Inferior parietal cortex (tissue), 1 donor: ENCODE measurements around the gene HORMAD2.

Experiments used
- DNase-seq: peaks from one replicate; pipeline ENCODE4 v3.0.0-alpha.2; 2016; ENCODE audit errors: extremely low spot score

HORMAD2 gene

DNA sequence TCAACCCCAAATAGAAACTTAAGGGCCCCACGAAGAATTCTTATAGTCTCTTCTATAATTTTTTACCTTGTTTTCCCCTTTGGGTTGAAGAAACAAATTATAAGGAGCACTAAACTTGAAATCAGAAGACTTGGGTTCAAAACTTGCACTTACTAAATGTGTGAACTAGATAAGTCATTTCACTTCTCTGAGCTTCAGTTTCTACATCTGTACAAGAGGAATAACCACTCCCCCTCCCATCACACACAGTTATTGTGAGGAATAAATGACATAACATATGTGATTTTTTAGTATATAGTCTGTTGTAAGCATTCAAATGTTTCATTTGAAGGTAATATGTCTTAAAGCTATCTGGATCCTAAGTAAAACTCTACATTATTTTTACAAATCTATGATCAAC, 87.5 kb downstream of the HORMAD2 start:
- no peak for DNase-seq

DNA sequence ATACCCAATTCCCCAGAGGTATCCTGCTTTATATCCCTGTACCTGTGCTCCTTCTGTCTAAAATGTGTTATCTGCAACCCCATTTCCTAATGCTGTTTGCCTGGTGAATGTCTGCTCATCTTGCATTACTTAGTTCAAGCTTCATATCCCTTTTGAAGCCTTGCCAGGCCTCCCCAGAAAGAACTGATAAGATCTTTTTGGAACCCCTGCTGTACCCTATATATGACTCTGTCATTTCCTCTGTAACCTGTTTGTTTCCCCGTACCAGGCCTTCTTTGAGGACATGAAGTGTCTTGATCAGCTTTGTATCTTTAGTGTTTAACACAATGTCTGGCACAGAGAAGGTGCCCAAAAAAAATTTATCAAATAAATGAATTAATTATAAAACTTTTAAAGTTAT, 88.7 kb downstream of the HORMAD2 start:
- DNase-seq: no peak

DNA sequence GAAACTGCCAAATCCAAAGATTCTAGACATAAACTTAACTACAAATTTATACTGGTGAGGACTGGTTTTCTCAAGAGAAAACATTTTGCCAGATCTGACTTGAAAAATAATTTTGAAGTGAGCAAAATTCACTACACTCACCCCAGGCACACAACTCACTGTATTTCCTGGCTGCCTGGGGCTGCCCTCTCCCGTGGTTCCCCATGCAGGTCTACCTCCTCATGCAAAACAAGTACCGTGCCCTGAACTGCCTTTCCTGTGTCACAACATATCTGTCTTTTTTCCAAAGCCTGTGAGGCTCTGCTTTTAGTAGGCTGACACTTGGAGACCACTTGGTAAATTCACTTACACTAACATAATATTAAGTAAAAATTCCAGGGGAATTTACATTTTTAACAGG, 89.9 kb downstream of the HORMAD2 start:
- no peak for DNase-seq

DNA sequence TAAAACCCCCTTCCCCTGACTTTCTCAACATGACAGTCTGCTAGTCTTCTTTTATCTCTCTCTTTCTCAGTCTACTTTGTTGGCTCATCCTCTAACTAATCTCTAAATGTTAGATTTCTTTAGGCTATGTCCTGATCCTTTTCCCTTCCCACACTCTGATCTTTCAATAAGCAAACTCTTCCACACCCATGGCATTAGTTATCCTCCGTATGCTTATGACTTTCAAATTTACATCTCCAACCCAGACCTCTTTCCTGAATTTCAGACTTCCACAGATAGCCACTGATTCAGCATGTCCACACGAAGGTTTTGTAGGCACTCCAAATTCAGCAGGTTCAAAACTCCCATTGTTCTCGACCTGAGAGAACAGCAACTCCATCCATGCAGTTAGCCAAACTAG, 90.7 kb downstream of the HORMAD2 start:
- DNase-seq: no peak

DNA sequence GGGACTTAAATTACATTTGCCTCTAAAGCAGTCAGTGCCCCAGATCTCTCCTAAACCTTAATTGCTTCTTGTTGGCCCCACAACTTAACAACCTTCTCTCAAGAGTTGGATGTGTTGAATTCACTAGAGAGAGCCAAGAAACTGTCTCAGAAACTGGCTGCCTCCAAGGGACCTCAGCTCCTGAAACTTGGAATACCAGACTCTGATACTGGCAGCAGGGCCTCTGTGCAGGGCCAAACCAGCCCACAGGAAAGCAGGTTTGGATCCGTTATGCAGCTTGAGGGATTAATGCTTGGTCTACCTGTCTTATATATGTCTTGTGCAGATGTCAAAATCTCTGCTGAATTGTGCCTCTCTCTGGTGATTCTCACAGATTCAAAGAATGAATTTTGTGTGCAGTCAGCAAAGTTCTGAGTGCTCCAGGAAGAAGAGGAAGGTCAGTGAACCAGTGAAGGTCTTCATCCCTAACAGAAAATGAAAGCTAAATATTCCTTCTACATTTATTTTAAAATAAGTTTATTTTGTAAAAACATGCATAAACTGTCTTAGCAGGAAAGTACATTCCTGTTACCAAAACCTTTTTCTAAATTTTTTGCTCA, 95.5 kb downstream of the HORMAD2 start:
- DNase-seq: no peak

DNA sequence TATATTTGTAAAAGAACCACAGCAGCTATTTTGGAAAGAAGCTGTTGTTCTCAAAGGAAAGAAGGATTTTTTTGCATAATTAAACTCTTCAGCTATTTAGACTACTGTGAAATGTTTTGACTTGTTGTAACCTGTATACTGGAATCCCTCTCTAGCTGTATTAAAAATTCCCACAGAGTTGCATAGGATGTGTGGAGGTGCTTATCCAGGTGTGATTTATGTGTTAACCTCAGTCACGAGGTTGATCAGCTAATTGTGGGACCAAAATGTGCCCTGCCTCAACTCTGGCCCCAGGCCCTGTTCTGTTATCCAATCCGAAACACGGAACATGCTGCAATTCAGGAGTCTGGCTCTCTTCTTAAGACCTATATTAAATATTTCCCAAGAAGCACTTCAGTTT, 96.2 kb downstream of the HORMAD2 start:
- DNase-seq: no peak

DNA sequence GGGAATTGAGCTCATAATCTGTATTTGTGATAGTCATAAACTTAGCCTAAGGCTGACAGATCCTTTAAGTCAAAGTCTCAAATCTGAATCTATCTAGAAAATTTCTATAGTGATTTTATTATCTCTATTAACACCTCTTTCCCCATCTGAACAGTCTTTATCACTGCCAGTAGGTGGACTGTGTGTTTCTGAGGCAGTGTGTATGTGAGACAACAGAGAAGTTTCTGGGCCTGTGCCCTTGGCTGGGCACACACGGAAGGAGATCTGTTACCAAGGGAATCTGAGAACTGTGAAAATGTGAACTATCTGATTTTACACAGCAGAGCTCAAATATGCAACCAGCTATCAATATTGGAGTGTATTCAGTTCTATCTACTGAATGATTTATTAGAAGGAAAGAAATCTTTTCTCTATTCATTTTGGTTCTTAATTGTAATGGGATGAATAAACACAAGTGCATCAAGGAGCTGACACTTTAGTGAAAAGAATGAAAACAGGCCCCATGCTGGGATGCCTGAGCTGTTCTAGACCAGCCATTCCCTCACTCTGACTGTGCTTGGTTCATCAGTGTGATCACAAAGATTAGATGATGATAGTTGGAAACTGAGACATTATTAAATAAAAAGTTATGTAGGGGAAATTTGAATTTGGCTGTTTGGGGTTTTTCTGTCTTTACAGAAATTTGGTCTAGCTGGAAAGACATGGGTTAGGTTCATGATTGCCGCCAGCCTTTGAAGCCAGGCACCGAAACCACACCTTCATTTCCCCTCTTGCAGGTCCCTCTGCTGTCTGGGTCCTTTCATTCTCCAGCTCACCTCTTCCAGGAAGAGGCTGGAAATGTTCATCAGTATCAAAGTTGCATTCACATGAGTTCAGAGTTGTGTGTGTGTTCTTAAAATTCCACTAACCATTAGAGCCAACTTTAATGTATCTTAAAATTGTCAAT, 98.2 kb downstream of the HORMAD2 start:
- no peak for DNase-seq

DNA sequence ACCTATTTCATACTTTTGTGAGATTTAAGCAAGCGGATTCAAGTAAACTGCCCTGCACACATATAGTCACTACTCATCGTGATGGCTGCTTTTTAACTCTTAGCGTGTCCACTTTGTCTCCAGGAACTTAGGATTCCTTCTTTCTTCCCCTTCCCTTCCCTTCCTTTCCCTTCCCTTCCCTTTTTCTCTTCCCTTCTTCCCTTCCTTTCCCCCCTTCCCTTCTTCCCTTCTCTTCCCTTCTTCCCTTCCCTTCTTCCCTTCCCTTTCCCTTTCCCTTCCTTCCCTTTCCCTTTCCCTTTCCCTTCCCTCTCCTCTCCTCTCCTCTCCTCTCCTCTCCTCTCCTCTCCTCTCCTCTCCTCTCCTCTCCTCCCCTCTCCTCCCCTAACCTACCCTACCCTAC, 100.4 kb downstream of the HORMAD2 start:
- DNase-seq: no peak

DNA sequence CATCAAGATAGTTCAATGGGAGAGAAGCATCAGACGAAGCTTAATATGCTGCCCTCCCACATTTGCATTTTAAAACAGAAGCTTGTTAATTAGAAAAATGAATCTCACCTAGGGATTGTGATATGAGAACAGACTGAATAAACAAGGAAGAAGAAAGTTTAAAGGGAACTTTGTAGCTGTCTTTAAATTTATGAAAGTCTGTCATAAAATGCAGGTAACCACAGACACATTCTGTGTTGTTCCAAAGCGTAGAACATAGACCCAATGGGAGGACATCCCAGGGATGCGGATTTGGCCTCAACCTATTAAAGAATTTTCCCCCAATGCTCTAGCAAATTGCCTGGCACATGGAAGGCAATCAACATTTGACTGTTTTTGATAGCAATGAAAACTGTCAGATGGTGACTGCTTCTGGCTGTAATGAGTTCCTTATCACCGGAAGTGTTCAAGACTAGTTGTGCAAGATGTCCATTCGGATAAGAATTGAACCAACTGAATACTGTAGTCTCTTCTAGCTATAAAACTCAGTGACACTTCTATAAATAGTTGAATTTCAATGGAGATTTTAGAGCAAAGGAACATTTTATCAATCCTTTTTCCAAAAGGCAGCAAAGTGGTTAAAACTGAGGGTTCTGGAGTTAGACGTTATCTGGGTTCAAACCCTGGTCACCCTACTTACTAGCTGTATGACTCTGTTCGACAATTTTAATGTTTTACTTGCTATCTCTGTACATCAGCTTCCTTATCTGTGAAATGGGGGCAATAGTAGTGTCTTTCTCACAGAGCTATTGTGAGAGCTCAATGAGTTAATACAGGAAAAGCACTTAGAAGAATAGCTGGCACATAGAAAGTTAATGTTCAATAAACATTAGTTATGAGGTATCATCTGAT, 101.4 kb downstream of the HORMAD2 start:
- no peak for DNase-seq

DNA sequence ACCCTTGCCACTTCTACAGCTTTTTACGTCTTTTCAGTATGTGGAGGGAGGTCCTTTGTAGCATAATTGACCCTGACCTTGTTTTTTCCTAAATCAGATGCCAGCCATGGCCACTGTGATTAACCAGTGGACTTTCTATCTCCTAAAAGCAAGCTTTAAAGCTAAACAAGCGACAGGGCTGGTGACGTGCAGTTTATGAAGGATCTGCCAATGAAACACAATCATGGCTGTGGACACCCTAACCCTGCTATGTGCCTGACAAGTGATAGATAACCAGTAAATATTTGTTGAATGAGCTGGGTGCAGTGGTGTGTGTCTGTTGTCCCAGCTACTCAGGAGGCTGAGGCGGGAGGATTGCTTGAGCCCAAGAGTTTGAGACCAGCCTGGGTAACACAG, 102.1 kb downstream of the HORMAD2 start:
- DNase-seq: no peak

DNA sequence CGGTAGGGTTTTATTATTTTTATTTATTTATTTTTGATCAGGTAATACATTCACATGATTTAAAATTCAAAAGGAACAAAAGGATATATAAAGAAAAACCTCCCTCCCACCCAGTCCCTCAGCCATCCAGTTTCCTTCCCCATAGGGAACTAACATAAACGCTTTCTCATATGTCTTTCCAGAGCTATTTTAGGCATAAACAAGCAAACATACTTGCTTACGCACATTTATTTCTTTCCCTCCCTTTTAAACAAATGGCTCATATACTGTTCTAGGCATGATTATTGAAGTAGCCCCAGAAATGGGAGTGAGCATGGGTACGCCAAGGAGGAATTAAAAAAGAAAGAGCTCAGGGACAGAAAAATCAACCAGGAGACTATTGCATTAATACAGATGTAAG, 102.6 kb downstream of the HORMAD2 start:
- DNase-seq: no peak

DNA sequence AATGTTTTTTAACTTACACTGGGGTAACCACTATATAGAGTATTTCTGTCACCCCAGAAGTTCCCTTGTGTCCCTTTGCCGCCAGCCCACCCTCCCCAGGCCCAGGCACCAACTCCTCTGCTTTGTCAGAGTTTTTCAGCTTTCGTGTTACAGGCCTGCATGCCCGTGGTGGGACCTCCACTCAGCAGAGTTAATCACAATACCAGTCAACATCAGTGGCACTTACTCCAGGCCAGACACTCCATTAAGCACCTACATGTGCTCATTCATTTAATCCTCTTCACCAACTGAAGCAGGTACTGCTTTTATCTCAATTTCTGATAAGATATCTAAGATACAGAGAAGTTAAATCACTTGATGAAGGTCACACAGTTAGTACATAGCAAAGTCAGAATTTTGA, 103.0 kb downstream of the HORMAD2 start:
- DNase-seq: no peak

DNA sequence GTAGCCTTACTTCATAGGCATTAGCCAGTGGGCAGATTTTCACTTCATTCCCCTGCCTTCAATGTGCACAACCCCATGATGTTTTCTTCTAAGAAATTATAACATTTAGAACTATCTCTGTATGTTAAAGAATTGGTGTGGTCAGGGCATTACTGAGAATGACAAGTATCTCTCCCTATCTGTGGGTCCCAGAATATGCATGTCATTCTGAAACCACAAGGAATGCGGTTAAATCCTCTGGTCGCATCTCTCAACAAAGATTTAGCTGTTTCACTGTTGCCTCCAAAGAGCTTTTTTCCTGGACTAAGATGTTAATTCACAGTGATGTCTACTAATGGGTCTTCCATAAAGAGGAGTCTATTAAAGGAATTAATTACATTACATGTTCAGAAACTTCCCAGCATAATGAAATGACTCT, 103.6 kb downstream of the HORMAD2 start:
- DNase-seq: no peak

DNA sequence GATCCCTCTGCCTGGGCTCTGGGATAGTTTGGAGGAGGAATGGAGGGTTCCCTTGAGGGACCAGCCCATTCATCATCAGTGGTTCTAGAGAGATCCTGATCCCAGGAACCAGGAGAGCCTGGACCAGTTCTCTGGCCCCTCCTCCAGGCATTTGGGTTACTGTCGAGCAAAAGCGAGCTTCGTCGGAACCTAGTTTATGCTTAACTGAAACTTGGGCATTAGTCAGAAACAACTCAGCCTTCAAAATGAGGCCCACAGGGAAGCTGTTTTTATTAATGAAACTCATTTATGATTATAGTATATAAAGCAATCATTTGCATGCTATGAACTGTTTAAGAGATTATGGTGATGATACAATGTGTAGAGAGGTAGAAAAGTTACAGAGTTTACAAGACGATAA, 104.9 kb downstream of the HORMAD2 start:
- no peak for DNase-seq

DNA sequence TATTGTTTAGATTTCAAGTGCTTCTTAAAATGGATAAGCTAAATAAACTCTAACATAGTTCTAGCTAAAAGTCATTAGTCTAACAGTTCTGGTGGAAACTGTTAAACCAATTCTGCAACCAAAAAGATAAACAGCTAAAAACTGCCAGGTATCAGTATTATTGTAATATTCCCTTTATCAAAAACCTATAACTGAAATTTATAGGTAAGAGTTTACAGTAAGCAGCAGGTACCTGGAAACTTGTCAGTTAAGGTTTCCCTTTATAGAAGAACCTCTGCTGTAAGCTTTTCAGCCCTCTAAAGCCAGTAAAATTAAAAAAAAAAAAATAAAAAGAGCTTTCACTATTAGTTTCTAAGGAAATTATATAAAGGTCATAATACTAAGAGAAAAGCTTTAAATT, 105.3 kb downstream of the HORMAD2 start:
- DNase-seq: no peak

DNA sequence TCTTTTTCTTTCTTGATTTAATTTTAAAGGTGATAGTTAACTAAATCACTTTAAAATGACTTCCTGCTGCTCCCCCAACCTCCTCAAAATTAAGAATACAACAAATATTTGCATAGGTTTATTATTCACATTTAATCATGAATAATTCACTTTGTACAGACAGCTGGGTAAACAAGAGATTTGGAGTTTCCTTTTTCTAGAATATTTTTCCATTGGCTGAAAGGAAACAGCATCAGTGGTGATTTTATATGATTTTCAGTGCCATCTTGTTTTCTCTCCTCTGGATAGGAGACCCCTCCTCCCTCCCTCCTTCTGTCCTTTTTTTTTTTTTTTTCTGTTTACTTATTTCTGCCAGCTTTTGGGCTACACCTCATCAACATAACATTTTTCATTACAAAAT, 105.8 kb downstream of the HORMAD2 start:
- DNase-seq: no peak

DNA sequence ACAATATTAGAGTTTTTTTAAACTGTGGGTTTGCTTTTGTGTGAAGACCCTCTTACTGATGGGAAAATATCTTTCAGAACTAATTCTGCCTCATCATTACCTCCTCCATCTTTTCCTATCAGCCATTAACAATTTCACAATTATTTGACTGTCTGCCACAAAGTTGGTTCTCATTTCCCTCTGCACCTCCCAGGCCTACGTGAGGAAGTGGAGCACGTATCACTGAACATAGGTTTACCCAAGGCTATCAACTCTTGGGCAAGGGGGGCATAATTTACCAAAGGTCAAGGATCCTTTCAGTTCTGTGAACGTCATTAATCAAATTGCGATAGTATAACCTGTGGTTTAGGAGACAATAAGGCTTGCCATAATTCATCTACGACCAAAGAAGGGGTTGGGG, 106.2 kb downstream of the HORMAD2 start:
- no peak for DNase-seq

DNA sequence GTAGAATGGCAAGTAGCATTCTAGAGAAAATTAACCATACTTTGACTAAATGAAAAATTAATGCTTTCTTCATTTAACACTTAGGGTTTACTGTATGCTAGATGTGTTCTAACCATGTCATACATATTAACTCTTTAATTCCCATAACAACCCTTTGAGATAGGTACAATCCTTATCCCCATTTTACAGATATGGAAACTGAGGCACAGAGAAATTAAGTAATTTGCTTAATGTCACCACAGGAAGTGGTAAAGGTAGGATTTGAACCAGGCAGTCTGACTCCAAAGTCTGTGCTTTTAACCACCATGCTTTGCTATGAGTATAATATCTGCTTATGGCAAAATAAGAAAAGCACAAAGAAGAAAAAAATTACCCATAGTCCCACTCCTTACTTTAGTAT, 106.8 kb downstream of the HORMAD2 start:
- DNase-seq: no peak

DNA sequence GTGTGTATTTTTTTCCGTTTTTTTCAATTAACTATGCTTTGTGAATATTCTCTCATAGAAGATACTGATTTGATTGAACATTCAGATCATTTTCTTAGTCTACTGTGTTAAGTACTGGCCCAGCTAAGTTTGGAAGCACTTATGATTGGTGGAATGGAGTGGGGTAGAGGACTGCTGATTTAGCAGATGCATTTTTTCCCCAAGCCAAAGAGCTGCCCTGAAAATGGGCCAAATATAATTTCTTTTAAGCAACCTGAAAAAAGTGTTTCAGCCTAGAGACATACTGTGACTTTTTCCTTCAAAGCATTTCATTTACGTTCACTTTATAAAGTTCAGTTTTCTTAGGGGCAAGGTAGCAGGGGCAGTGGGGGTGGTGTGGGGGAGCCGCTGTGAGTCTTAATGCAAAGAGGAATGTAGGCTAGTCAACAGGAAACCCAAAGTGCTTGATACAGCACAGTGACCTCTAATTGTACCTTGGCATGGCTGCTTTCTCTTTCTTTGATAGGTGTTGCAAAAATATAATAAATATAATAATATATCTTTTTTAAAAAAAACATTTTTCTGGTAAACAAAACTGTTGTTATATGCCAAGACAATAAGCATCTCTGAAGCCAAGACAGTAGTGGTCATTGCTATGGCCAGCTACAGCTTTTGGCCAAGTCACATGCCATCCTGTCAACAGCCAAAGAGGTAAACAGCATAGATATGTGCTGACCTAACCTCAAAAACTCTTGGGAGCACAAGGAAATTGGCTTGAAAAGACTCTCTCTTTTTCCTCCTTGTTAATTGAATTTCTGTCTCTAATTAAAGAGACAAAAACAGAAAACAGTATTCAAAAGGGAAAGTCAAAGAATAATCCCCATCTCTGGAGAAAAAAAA, 107.5 kb downstream of the HORMAD2 start:
- no peak for DNase-seq

DNA sequence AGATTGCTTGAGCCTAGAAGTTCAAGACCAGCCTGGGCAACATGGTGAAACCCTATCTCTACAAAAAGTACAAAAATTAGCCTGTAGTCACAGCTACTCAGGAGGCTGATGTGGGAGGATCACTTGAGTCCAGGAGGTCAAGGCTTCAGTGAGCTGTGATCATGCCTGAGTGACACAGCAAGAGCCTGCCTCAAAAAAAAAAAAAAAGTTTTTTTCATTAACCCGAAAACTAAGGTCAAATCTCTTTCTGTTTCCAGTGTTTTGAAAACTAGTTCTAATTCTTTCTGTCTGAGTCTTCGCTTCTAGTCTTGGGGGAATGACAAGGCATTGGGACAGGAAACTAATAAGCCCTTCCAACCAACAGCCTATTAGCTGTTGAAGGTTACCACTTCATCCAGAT, 108.6 kb downstream of the HORMAD2 start:
- no peak for DNase-seq

DNA sequence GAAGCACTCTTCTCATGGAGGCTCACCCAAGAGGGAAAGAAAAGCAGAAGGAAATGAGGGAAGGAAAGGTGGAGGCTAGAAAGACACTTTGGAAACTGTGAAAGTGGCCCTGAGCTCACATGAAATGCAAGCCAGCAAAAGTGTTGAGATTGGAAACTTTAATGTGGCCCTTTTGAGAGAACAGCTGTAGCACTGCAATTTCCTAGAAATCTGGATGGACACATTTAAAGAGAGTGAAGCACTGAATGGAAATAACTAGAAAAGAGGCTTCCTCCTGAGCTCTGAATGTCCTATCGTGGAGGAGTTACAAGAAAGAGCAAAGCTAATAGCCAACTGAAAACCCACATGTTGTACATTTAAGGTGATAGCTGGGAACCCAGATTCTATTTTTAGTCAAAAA, 110.3 kb downstream of the HORMAD2 start:
- no peak for DNase-seq
